GM12865 (cell line): ENCODE results near the gene CDKAL1.

ENCODE experiments used
- DNase-seq: peaks from one replicate; pipeline ENCODE4 v3.0.0; 2010; ENCODE audit warnings: low read depth
- H3K4me3 ChIP-seq: 2 replicates; pipeline ENCODE4 v1.5.1; 2011; ENCODE audit warnings: mild to moderate bottlenecking, low read depth, low read length, control low read depth
- CTCF ChIP-seq: IDR thresholded peaks from 2 replicates; pipeline ENCODE4 v1.5.1; 2011; ENCODE audit warnings: low read length, control low read depth, low read depth, inconsistent platforms; ENCODE audit not compliant: insufficient read depth; ENCODE audit errors: missing control alignments

Gene CDKAL1

GRCh38 chr6:20948556-20948955 lies 414.3 kb downstream of the CDKAL1 start:
- DNase-seq, result no peak

GRCh38 chr6:20949138-20949537 lies 414.9 kb downstream of the CDKAL1 start:
- no peak for TF ChIP-seq CTCF
- H3K4me3 ChIP-seq, result no peak overlapping the region
- no peak for DNase-seq

More at GRCh38 chr6:20948556-20948955, 414.3 kb downstream of the CDKAL1 start:
- no peak for TF ChIP-seq CTCF
- no peak overlapping the region for H3K4me3 ChIP-seq

GRCh38 chr6:20952699-20953474 lies 418.6 kb downstream of the CDKAL1 start:
- no peak for DNase-seq
- H3K4me3 ChIP-seq, result no peak overlapping the region
- no peak for TF ChIP-seq CTCF

DNA sequence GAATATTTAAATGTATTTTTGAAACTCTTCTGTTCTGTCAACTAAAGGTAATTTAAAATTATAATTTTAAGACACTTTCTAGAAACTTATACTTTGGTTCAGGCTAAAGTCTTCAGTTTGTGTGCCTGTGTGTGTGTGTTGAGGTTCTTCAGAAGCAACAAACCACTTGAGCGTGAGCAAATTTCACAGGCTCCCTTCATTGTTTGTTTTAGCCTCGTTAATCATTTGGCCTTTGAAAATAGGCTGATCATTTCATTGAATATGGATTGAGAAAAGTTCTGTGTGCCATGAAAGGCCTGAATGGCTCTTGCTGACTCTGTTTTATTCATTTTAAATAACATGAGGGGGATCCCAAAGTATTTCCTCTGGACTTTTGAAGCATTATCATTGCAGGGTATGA lies 420.1 kb downstream of the CDKAL1 start:
- TF ChIP-seq CTCF, result no peak
- DNase-seq, result no peak
- no peak overlapping the region for H3K4me3 ChIP-seq

DNA sequence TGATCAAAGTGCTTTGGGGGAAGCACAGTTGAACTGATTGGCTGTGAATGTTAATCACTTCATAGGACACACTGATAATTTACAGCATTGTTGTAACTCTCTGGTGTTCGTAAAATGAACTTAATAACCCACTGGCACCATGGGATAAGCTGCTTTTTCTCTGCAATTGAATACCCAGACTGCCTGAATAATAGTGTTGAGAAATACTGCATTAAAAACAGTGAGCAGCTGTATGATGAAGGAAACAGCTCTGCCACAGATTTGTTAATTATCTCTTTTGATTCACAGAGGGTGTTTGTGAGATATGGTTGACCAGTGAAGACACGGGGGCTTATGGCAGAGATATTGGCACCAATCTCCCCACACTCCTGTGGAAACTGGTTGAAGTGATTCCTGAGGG lies 420.9 kb downstream of the CDKAL1 start:
- TF ChIP-seq CTCF, result no peak

DNA sequence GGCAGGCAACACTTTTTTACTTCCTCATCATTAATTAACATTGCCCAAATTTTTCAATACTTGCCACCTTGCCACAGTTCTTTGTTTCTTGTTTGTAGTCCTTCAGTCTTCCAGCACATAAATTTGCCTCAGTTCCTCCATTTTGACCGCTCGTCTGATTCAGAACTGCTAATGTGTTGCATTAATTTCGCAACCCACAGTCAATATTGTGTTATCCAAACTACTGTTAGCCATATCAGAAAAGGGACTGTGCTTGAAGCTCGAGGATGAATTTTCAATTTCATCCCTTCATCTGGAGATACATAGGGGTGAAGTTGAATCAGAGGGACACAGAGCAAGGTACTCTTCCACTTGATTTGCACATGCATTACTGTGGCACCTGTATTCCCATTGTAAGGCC lies 421.5 kb downstream of the CDKAL1 start:
- DNase-seq, result no peak
- no peak overlapping the region for H3K4me3 ChIP-seq
- no peak for TF ChIP-seq CTCF

More for the DNA sequence above, 420.9 kb downstream of the CDKAL1 start:
- no peak for DNase-seq
- H3K4me3 ChIP-seq, result no peak overlapping the region

DNA sequence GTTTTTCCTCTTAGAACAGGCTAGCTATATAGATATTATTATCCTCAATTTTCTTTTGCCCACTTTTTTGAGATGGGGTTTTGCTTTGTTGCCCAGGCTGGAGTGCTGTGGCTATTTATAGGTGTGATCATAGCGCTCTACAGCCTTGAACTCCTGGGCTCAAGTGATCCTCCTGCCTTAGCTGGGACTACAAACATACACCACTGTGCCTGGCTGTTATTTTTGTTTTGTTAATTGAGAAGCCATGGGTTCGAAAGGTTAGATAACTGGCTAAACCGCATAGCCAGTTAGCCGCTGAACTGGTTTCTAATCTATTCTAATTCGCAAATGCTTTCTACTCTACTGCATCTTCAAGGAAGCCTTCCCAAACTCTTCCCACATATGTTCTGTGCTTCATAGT lies 425.8 kb downstream of the CDKAL1 start:
- DNase-seq, result no peak
- H3K4me3 ChIP-seq, result no peak overlapping the region
- TF ChIP-seq CTCF, result no peak
